GM12878 (cell line): ENCODE data around the gene IFNAR1. TPM values are rescaled to one million over a fixed set of nuclear protein-coding genes. Genes with fewer than 3 reads are reported as not detected.

Experiments
- ATAC-seq: fragments of 200-7000 bp; cut with Tn5 transposase; 3 replicates; pipeline ENCODE4 v1.9.1; 2020; ENCODE audit warnings: mild to moderate bottlenecking, moderate library complexity
- BruUV-seq: library from RNA; stranded (reverse); fragments of 400-500 nt; replicated peaks from 2 replicates; lab custom pipeline; 2021; lab: Mats Ljungman, UMichigan
- CTCF ChIA-PET: fragments of 300-600 bp; sonication (Branson Sonifier 250); formaldehyde crosslinking; extraction: SDS; loops from one replicate; lab custom pipeline; 2021; ENCODE audit warnings: inconsistent platforms; lab: Yijun Ruan, JAX
- POLR2A ChIA-PET: fragments of 350-600 bp; formaldehyde crosslinking; extraction: SDS; loops from one replicate; lab custom pipeline; 2021; ENCODE audit warnings: inconsistent platforms; lab: Charles Lee
- RAD21 ChIA-PET: fragments of 300-600 bp; sonication (Branson Sonifier 250); formaldehyde crosslinking; loops from one replicate; lab custom pipeline; 2023; ENCODE audit warnings: antibody characterized with exemption; ENCODE audit not compliant: unreplicated experiment; lab: Charles Lee
- SMC1A ChIA-PET: fragments of 300-600 bp; sonication (Branson Sonifier 250); formaldehyde crosslinking; loops from one replicate; lab custom pipeline; 2023; ENCODE audit not compliant: unreplicated experiment, uncharacterized antibody; lab: Charles Lee
- DNase-seq: peaks from one replicate; pipeline ENCODE4 v3.0.0-alpha.2; 2011; ENCODE audit warnings: low read depth, low spot score
- FAIRE-seq: peaks from 3 replicates; lab custom pipeline; 2011; peaks lifted over from hg19 to GRCh38; lab: Jason Lieb, UNC
- H2AFZ ChIP-seq: 2 replicates; pipeline ENCODE4 v1.6.0; 2011; ENCODE audit warnings: low read depth, low read length, control low read depth; ENCODE audit not compliant: control insufficient read depth
- H3K27ac ChIP-seq: 2 replicates; pipeline ENCODE4 v1.5.1; 2011; ENCODE audit warnings: control low read depth; ENCODE audit not compliant: control insufficient read depth, insufficient read depth
- H3K27me3 ChIP-seq, 2 experiments: replicated peaks in 1 of 2; 2 replicates each; pipeline versions ENCODE4 v1.6.0 to v1.6.1; 2011; ENCODE audit warnings: low read length in 1 of 2; ENCODE audit not compliant: control insufficient read depth in 2 of 2, insufficient read depth in 2 of 2
- H3K36me3 ChIP-seq, 2 experiments: 2 replicates each; pipeline ENCODE4 v1.5.1; 2011; ENCODE audit warnings: low read length in 1 of 2; ENCODE audit not compliant: control insufficient read depth in 2 of 2, insufficient read depth in 2 of 2
- H3K4me1 ChIP-seq: 2 replicates; pipeline ENCODE4 v1.6.1; 2011; ENCODE audit warnings: mild to moderate bottlenecking, low read length, moderate library complexity, mixed read lengths; ENCODE audit not compliant: control insufficient read depth, insufficient read depth
- H3K4me2 ChIP-seq: 2 replicates; pipeline ENCODE4 v1.6.0; 2011; ENCODE audit warnings: control low read depth; ENCODE audit not compliant: control insufficient read depth, insufficient read depth
- H3K4me3 ChIP-seq: fragments of 200-600 bp; sonication (generic); 2 replicates; pipeline ENCODE4 v1.5.1; 2016
- H3K79me2 ChIP-seq: 2 replicates; pipeline ENCODE4 v1.6.0; 2011; ENCODE audit warnings: low read length; ENCODE audit not compliant: control insufficient read depth, insufficient read depth
- H3K9ac ChIP-seq: 2 replicates; pipeline ENCODE4 v1.8.0; 2011; ENCODE audit warnings: low read length, control low read depth, mixed read lengths; ENCODE audit not compliant: control insufficient read depth, insufficient read depth
- H3K9me3 ChIP-seq: replicated peaks from 3 replicates; pipeline ENCODE4 v1.5.1; 2011; ENCODE audit warnings: mild to moderate bottlenecking, low read length; ENCODE audit not compliant: control insufficient read depth, insufficient read depth
- H4K20me1 ChIP-seq: 2 replicates; pipeline ENCODE4 v1.6.0; 2011; ENCODE audit not compliant: control insufficient read depth, insufficient read depth
- CBX5 ChIP-seq: sonication (generic); IDR thresholded peaks from 2 replicates; pipeline ENCODE4 v1.6.1; 2016; ENCODE audit warnings: low read depth, moderate library complexity, mild to moderate bottlenecking, inconsistent platforms
- GABPA ChIP-seq: IDR thresholded peaks from 2 replicates; pipeline ENCODE4 v1.6.1; 2014; ENCODE audit warnings: antibody characterized with exemption, low read depth, mild to moderate bottlenecking, inconsistent platforms
- IRF5 ChIP-seq: fragments of 450-650 bp; IDR thresholded peaks from 2 replicates; pipeline ENCODE4 v1.6.1; 2017; ENCODE audit warnings: borderline replicate concordance
- KDM1A ChIP-seq: fragments of 200-600 bp; sonication (generic); IDR thresholded peaks from 2 replicates; pipeline ENCODE4 v1.6.1; 2016; ENCODE audit warnings: borderline replicate concordance
- NFYB ChIP-seq: IDR thresholded peaks from 2 replicates; pipeline ENCODE4 v1.6.1; 2011; ENCODE audit warnings: low read depth, mild to moderate bottlenecking, low read length, improper control_type of control experiment, moderate library complexity; ENCODE audit not compliant: insufficient read depth
- POLR2AphosphoS2 ChIP-seq: IDR thresholded peaks from 2 replicates; pipeline ENCODE4 v1.6.1; 2011; ENCODE audit warnings: low read depth, mild to moderate bottlenecking, low read length, improper control_type of control experiment, moderate library complexity
- PRDM15 ChIP-seq: fragments of 450-650 bp; formaldehyde crosslinking; IDR thresholded peaks from 2 replicates; pipeline ENCODE4 v1.4.0; 2020; ENCODE audit warnings: mild to moderate bottlenecking, moderate library complexity
- USF2 ChIP-seq: IDR thresholded peaks from 2 replicates; pipeline ENCODE4 v1.6.1; 2011; ENCODE audit warnings: low read depth, low read length, improper control_type of control experiment, borderline replicate concordance
- WRNIP1 ChIP-seq: IDR thresholded peaks from 2 replicates; pipeline ENCODE4 v1.6.1; 2011; ENCODE audit warnings: low read depth, low read length, improper control_type of control experiment, borderline replicate concordance
- ZBTB33 ChIP-seq: fragments of 450-650 bp; IDR thresholded peaks from 2 replicates; pipeline ENCODE4 v1.6.1; 2017; ENCODE audit warnings: mild to moderate bottlenecking
- WGBS: methylation state at CpG from one replicate; pipeline ENCODE4 v1.1.6; 2016; ENCODE audit warnings: low lambda C conversion rate; ENCODE audit not compliant: insufficient replicate concordance, insufficient coverage; ENCODE audit errors: missing lambda C conversion rate; 5-methylcytosine and 5-hydroxymethylcytosine counted together
- in situ Hi-C: fragments of 300-500 bp; cut with MboI; formaldehyde crosslinking; loops from 9 replicates; pipeline ENCODE4 v1.14.3; 2018; ENCODE audit warnings: mixed read lengths
- intact Hi-C: fragments of 100-400 bp; cut with micrococcal nuclease; formaldehyde crosslinking; loops from one replicate; pipeline ENCODE4 v1.14.2; 2022; ENCODE audit not compliant: unreplicated experiment
- polyA plus RNA-seq, 11 experiments: library from polyadenylated mRNA; depleted of rRNA in 4 of 11; unstranded in 6 of 11; stranded (reverse) in 5 of 11; fragments of >200 nt; fragmentation: Nextera tagmentation in 4 of 11; fragmentation: Illumina TruSeq in 1 of 11; extraction: Ambion mirVana in 4 of 11; extraction: Trizol in 1 of 11; gene quantifications; 1 replicate in 1 of 11; 2 replicates in 10 of 11; pipeline versions ENCODE4 v1.2.1 to v1.2.3, GENCODE V29; 2011 to 2016; ENCODE audit warnings: inconsistent platforms in 2 of 11, missing spikeins in 2 of 11, low read depth in 1 of 11
- total RNA-seq, 4 experiments: library from RNA; depleted of rRNA in 3 of 4; stranded (reverse); fragments of >200 nt in 3 of 4; fragmentation: Illumina TruSeq in 1 of 4; extraction: Trizol in 1 of 4; gene quantifications; 2 replicates each; pipeline versions ENCODE4 v1.2.1 to v1.2.3, GENCODE V29; 2013 to 2021

Gene IFNAR1
- total and polyA plus RNA-seq, 10 of the 15 experiments (the other 5 are each of a cell fraction or from before 2014, with no cell fraction given): 12.0 to 62.4 (median 24.6) TPM

GRCh38 chr21:33360281-33360680 lies 35.5 kb downstream of the IFNAR1 start:
- SMC1A ChIA-PET: interaction anchor here (1.0 to 6.2 kb wide), 21 partner anchors 13 to 244 kb away, joined by 3 to 133 read pairs (median 18); partner anchors contain the start of gene IFNAR1
- intact Hi-C loops: loop anchor here (5.0 kb wide), 2 partner anchors 47 to 93 kb away; partner anchors contain the start of gene IL10RB
- Histone ChIP-seq H3K27ac (peak overlapping the region; percentile 51; the same call in 1 of the 2 replicates), H3K79me2 (no peaks in the 10 kb centered on the region), H3K36me3 (peaks cover 5 to 13% of the 10 kb centered on the region in 2 experiments; a peak in 3 of 4 replicates), H3K9me3 (no peaks in the 10 kb centered on the region; the same call in 1 of the 3 replicates), H3K27me3 (no peaks in the 10 kb centered on the region), H3K4me2 (no peak overlapping the region; the same call in 1 of the 2 replicates), H2AFZ (no peak overlapping the region), H3K9ac (peak overlapping the region; percentile 47; the same call in 1 of the 2 replicates), H4K20me1 (no peaks in the 10 kb centered on the region), H3K4me1 (peaks cover 24% of the 10 kb centered on the region), H3K4me3 (no peak overlapping the region)
- WGBS: 63% methylated on average over 6 of the region's 6 CpGs
- DNase-seq (no peak), FAIRE-seq (no peak), ATAC-seq (no peak)
- no TSS peak for BruUV-seq
- CTCF ChIA-PET: interaction anchor here (0.5 to 7.6 kb wide), 36 partner anchors 8 to 584 kb away, joined by 3 to 182 read pairs (median 11); partner anchors contain the start of genes IFNAR1 and IL10RB
- in situ Hi-C loops: no loop called here
- POLR2A ChIA-PET: interaction anchor here (0.7 to 1.7 kb wide), 2 partner anchors 85 to 93 kb away, joined by 3 to 5 read pairs; no protein-coding TSS in a partner anchor
- RAD21 ChIA-PET: interaction anchor here (0.8 to 4.4 kb wide), 22 partner anchors 10 to 163 kb away, joined by 3 to 128 read pairs (median 12); partner anchors contain the start of genes IFNAR1, IL10RB and TMEM50B
- TF ChIP-seq GABPA (no peak), POLR2AphosphoS2 (no peak), CBX5 (no peak), KDM1A (no peak), PRDM15 (CRISPR knock-in tag) (no peak), ZBTB33 (no peak), USF2 (no peak), IRF5 (no peak), WRNIP1 (no peak), NFYB (no peak)
